Natural killer cell treated with Interleukin-12 subunit alpha and Interleukin-12 subunit beta and Interleukin-15 and Interleukin-18, amount 100 ng/mL, for 72 hours (primary cell): Measurements from ENCODE around the gene SERGEF. TPM values are rescaled to one million over a fixed set of nuclear protein-coding genes. Genes with fewer than 3 reads are reported as not detected.

Experiments used
- ATAC-seq, 2 donors: fragments of 150-1000 bp; cut with Tn5 transposase in 1 of 2; sonication (Bioruptor Pico), chemical (Tn5 transposase) in 1 of 2; 2 replicates each; pipeline ENCODE4 v1.10.0; 2021
- DNase-seq: peaks from one replicate; pipeline ENCODE4 v3.0.0; 2022; ENCODE audit warnings: low spot score
- H3K27ac Mint-ChIP-seq, 2 donors: 1 replicate in 1 of 2; 2 replicates in 1 of 2; pipeline ENCODE4 v1.8.0; 2022; ENCODE audit warnings: mixed read lengths in 2 of 2, mild to moderate bottlenecking in 1 of 2, moderate library complexity in 1 of 2
- H3K27me3 Mint-ChIP-seq, 2 donors: 1 replicate in 1 of 2; 2 replicates in 1 of 2; pipeline ENCODE4 v1.8.0; 2022; ENCODE audit warnings: mixed read lengths in 2 of 2
- H3K36me3 Mint-ChIP-seq: one replicate; pipeline ENCODE4 v1.8.0; 2022; ENCODE audit warnings: mixed read lengths
- H3K4me1 Mint-ChIP-seq, 2 donors: 1 replicate in 1 of 2; 2 replicates in 1 of 2; pipeline ENCODE4 v1.8.0; 2022; ENCODE audit warnings: low read depth in 2 of 2, mixed read lengths in 2 of 2, mild to moderate bottlenecking in 1 of 2
- H3K4me3 Mint-ChIP-seq: one replicate; pipeline ENCODE4 v1.8.0; 2022; ENCODE audit warnings: mixed read lengths
- H3K9me3 Mint-ChIP-seq: 2 replicates; pipeline ENCODE4 v1.8.0; 2022; ENCODE audit warnings: mixed read lengths
- total RNA-seq, 2 donors: library from RNA; stranded (reverse); gene quantifications; one replicate each; pipeline ENCODE4 v1.2.3, GENCODE V29; 2022

The SERGEF gene
- total RNA-seq, 2 donors from 2014 or later: 28.8 to 50.7 TPM

DNA sequence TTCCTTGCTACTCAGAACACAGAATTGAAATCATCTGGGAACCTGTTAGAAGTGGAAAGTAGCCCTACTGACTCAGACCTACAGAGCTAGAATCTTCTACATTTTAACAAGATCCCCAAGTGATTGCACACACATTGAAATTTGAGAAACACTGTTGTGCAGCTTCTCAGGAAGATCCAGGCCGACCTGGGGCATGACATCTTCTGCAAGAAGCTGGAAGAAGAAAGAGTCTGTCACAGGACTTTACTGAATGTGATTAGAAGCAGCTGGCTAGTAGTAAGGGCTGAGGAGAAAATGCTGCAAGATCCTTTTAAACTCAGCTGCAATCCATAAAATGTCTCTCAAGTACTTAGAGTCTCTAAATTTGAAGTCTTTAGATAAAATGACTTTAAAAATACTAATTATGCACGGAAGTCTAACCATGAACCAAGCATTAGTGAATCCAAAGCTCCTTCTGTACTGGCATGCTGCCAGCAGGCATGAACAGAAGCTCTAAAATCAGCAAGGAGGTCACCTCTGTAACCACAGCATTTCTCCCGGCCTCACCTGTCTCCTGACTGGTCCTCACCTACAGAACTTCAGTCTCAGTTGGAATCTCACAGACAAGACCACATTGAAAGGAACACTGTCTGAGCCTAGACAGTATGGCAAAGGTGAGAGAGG is 85.0 kb downstream of the SERGEF start:
- peaks cover 0 to 11% of the 10 kb centered on the region in 2 donors for H3K4me1 Mint-ChIP-seq
- H3K27me3 Mint-ChIP-seq: no peaks in the 10 kb centered on the region
- no peaks in the 10 kb centered on the region for H3K9me3 Mint-ChIP-seq
- H3K4me3 Mint-ChIP-seq: no peak overlapping the region
- ATAC-seq (no peak), DNase-seq (no peak)
- no peak overlapping the region for H3K27ac Mint-ChIP-seq
- H3K36me3 Mint-ChIP-seq: peaks cover 13% of the 10 kb centered on the region

GRCh38 chr11:17927041-17927440 is 85.8 kb downstream of the SERGEF start:
- Mint-ChIP-seq H3K4me1 (peaks cover 0 to 11% of the 10 kb centered on the region in 2 donors), H3K27ac (no peak overlapping the region), H3K4me3 (no peak overlapping the region), H3K27me3 (no peaks in the 10 kb centered on the region), H3K36me3 (peaks cover 6% of the 10 kb centered on the region), H3K9me3 (no peaks in the 10 kb centered on the region)
- no peak for ATAC-seq
- DNase-seq: no peak

DNA sequence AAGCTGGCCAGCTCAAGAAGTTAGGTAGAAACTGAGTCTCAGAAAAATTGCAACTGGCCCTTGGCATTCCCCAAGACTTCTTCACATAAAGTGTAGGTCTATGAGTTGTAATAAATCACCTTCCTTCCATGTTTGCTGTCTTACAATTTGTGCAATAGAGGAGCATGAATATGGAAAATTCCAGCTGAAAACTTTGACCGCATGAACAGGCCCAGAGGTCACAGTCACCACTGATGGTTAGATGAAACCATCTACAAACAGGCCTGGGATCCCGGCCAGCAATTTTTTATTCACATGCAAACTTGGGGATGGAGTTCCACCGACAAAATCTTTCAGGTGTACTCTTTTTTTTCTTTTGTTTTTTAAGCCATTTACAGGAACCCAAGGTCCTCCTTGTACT is 88.1 kb downstream of the SERGEF start:
- H3K4me1 Mint-ChIP-seq: peaks cover 0 to 3% of the 10 kb centered on the region in 2 donors
- H3K27ac Mint-ChIP-seq: no peak overlapping the region
- H3K36me3 Mint-ChIP-seq: no peaks in the 10 kb centered on the region
- ATAC-seq (no peak), DNase-seq (no peak)
- no peaks in the 10 kb centered on the region for H3K9me3 Mint-ChIP-seq
- no peak overlapping the region for H3K4me3 Mint-ChIP-seq
- no peaks in the 10 kb centered on the region for H3K27me3 Mint-ChIP-seq

DNA sequence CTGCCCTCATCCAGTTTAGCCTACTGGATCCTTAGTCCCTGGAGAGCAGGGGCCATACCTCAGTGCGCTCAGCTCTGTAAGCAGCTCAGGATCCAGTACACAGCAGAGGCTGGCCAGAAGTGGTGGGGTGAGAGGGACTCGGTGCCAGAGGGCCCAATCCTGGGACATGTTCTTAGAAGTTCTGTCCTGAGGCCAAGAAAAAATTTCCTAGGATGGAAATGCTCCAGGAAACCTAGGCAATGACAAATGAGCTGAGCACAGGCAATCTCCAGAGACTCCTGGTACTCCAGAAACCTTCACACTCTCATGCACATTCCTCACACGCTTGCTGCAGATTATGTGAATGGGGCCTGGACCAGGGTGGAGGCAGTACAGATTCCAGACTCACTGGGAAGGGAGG is 89.6 kb downstream of the SERGEF start:
- no peak overlapping the region for H3K27ac Mint-ChIP-seq
- H3K27me3 Mint-ChIP-seq: no peaks in the 10 kb centered on the region
- H3K4me1 Mint-ChIP-seq: peaks cover 0 to 6% of the 10 kb centered on the region in 2 donors
- no peaks in the 10 kb centered on the region for H3K9me3 Mint-ChIP-seq
- DNase-seq (no peak), ATAC-seq (no peak)
- no peak overlapping the region for H3K4me3 Mint-ChIP-seq
- no peaks in the 10 kb centered on the region for H3K36me3 Mint-ChIP-seq

- no peaks in the 10 kb centered on the region for H3K36me3 Mint-ChIP-seq
- DNase-seq: no peak
- no peak for ATAC-seq
- H3K27ac Mint-ChIP-seq: no peak overlapping the region
- no peak overlapping the region for H3K4me3 Mint-ChIP-seq
- H3K9me3 Mint-ChIP-seq: no peaks in the 10 kb centered on the region
- H3K27me3 Mint-ChIP-seq: no peaks in the 10 kb centered on the region
- H3K4me1 Mint-ChIP-seq: peaks cover 0 to 6% of the 10 kb centered on the region in 2 donors
These were observed 90.4 kb downstream of the SERGEF start for GRCh38 chr11:17922416-17922788.

GRCh38 chr11:17921659-17922415 is 91.0 kb downstream of the SERGEF start:
- Mint-ChIP-seq H3K27me3 (no peaks in the 10 kb centered on the region), H3K4me1 (peaks cover 0 to 6% of the 10 kb centered on the region in 2 donors), H3K36me3 (no peaks in the 10 kb centered on the region), H3K4me3 (no peak overlapping the region), H3K9me3 (no peaks in the 10 kb centered on the region), H3K27ac (no peak overlapping the region)
- ATAC-seq (no peak), DNase-seq (no peak)

GRCh38 chr11:17918049-17918605 is 94.7 kb downstream of the SERGEF start:
- no peaks in the 10 kb centered on the region for H3K36me3 Mint-ChIP-seq

GRCh38 chr11:17917556-17917955 is 95.3 kb downstream of the SERGEF start:
- no peak for ATAC-seq
- H3K27me3 Mint-ChIP-seq: no peaks in the 10 kb centered on the region

More at GRCh38 chr11:17918049-17918605, 94.7 kb downstream of the SERGEF start:
- Mint-ChIP-seq H3K4me1 (peaks cover 0 to 10% of the 10 kb centered on the region in 2 donors), H3K27me3 (no peaks in the 10 kb centered on the region), H3K4me3 (no peak overlapping the region), H3K9me3 (no peaks in the 10 kb centered on the region), H3K27ac (no peak overlapping the region)
- no peak for DNase-seq
- ATAC-seq: no peak

DNA sequence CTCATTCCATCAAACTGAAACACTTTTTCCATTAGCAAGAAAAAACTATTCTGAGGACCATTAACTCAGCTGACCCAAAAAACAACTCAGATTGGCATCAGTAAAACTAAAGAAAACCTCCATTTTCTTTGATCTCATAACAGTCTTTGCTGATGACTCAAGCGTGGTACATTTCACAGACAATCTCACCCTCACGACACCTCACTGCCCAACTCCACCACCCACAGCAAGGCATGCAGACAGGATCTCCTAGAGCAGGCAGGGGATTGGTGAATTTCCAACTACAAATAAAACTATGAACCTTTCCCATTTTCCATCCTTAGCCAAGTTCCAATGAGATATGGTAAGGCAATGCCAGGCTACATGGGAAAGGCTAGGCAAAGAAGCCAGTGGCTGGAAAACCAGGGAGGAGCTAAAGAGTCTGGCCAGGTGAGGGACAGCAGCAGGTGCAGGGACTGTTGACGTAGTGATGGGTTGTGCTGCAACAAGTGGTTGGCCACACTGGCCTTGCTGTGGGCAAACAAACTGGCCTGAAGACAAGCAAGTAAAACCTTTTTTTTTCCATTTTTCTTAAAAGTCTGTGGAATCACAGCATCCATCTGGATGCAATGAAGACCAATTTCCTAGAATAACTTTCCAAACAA is 97.2 kb downstream of the SERGEF start:
- Mint-ChIP-seq H3K9me3 (no peaks in the 10 kb centered on the region), H3K36me3 (no peaks in the 10 kb centered on the region), H3K4me1 (peaks cover 0 to 7% of the 10 kb centered on the region in 2 donors), H3K27me3 (no peaks in the 10 kb centered on the region), H3K4me3 (no peak overlapping the region), H3K27ac (no peak overlapping the region)
- ATAC-seq (no peak), DNase-seq (no peak)

More at GRCh38 chr11:17917556-17917955, 95.3 kb downstream of the SERGEF start:
- H3K27ac Mint-ChIP-seq: no peak overlapping the region
- no peaks in the 10 kb centered on the region for H3K9me3 Mint-ChIP-seq
- H3K4me3 Mint-ChIP-seq: no peak overlapping the region
- no peaks in the 10 kb centered on the region for H3K36me3 Mint-ChIP-seq
- peaks cover 0 to 10% of the 10 kb centered on the region in 2 donors for H3K4me1 Mint-ChIP-seq
- no peak for DNase-seq

DNA sequence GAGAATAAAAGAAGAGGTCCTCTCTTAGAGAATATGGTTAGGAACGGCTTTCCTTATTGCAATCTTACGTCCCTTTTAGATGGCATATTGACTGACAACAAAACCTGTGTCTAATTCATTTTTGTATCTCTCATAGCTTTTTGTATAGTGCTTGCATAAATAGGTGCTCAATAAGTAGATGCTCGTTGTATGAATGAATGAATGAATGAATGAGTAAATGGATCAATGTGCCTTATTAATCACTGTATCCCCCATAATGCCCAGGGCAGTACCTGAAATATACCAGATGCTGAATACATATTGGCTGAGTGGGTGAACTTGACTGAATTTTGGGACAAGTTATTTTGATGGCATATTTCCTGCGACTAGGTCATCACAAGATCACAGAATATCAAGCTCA is 97.9 kb downstream of the SERGEF start:
- Mint-ChIP-seq H3K4me1 (peaks cover 0 to 7% of the 10 kb centered on the region in 2 donors), H3K36me3 (no peaks in the 10 kb centered on the region), H3K27me3 (no peaks in the 10 kb centered on the region), H3K9me3 (no peaks in the 10 kb centered on the region), H3K27ac (no peak overlapping the region), H3K4me3 (no peak overlapping the region)
- no peak for ATAC-seq
- no peak for DNase-seq

- ATAC-seq (no peak), DNase-seq (no peak)
- Mint-ChIP-seq H3K4me3 (no peak overlapping the region), H3K27me3 (no peaks in the 10 kb centered on the region), H3K4me1 (peaks cover 0 to 4% of the 10 kb centered on the region in 2 donors), H3K36me3 (no peaks in the 10 kb centered on the region), H3K9me3 (no peaks in the 10 kb centered on the region), H3K27ac (no peak overlapping the region)
These were observed 105.8 kb downstream of the SERGEF start for GRCh38 chr11:17907046-17907445.

DNA sequence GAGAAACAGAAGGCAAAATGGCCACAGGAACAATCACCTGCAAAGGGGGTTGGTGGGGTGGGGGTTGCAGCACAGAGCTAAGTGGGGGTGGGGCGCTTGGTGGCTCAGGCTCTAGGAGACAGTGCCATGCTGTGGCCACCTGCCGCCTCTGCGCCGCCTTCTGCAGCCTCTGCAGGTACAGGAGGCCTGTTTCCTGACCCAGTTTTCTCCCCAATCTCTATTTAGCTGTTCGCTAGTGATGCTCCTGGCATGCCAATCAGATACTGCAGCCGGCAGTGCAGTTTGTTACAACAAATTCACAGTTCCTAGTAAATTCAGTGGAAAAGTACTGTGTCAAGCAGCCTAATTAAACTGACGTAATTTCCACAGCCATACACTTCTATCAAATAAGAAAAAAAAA is 106.4 kb downstream of the SERGEF start:
- H3K27me3 Mint-ChIP-seq: no peaks in the 10 kb centered on the region
- ATAC-seq: no peak
- DNase-seq: no peak

DNA sequence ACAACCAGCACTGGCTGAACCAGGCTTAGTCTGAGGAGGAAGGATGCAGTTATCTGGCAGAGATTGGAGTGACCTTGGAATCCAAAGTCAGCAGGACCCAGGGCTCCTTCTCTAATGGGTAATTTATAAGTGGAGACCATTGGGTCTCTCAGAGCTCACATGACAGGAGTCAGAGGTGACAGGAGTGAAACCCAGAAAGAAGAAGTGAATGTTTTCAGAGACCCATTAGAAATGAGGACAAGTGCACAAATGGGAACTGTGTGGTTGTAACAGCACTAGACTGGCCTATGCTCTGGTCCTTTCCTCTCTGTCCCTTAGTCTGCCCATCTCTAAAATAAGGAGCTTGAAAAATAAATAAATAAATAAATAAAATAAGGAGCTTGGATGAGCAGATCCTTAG is 107.4 kb downstream of the SERGEF start:
- ATAC-seq: no peak

More for the DNA sequence above, 106.4 kb downstream of the SERGEF start:
- Mint-ChIP-seq H3K27ac (no peak overlapping the region), H3K9me3 (no peaks in the 10 kb centered on the region), H3K4me1 (peaks cover 0 to 4% of the 10 kb centered on the region in 2 donors), H3K36me3 (no peaks in the 10 kb centered on the region), H3K4me3 (no peak overlapping the region)

GRCh38 chr11:17901481-17901880 is 111.4 kb downstream of the SERGEF start:
- DNase-seq (no peak), ATAC-seq (no peak)
- H3K4me3 Mint-ChIP-seq: no peak overlapping the region
- no peaks in the 10 kb centered on the region for H3K9me3 Mint-ChIP-seq
- H3K36me3 Mint-ChIP-seq: no peaks in the 10 kb centered on the region
- no peak overlapping the region for H3K27ac Mint-ChIP-seq
- no peaks in the 10 kb centered on the region for H3K4me1 Mint-ChIP-seq
- no peaks in the 10 kb centered on the region for H3K27me3 Mint-ChIP-seq

More for the DNA sequence above, 107.4 kb downstream of the SERGEF start:
- Mint-ChIP-seq H3K4me1 (peaks cover 0 to 4% of the 10 kb centered on the region in 2 donors), H3K9me3 (no peaks in the 10 kb centered on the region), H3K27me3 (no peaks in the 10 kb centered on the region), H3K36me3 (no peaks in the 10 kb centered on the region), H3K27ac (no peak overlapping the region), H3K4me3 (no peak overlapping the region)
- no peak for DNase-seq
